CD1c-positive myeloid dendritic cell (primary cell): ENCODE results near the gene NUDC.

ENCODE experiments used
- DNase-seq: peaks from one replicate; pipeline ENCODE4 v3.0.0-alpha.2; 2016; ENCODE audit errors: extremely low spot score

The NUDC gene

DNA sequence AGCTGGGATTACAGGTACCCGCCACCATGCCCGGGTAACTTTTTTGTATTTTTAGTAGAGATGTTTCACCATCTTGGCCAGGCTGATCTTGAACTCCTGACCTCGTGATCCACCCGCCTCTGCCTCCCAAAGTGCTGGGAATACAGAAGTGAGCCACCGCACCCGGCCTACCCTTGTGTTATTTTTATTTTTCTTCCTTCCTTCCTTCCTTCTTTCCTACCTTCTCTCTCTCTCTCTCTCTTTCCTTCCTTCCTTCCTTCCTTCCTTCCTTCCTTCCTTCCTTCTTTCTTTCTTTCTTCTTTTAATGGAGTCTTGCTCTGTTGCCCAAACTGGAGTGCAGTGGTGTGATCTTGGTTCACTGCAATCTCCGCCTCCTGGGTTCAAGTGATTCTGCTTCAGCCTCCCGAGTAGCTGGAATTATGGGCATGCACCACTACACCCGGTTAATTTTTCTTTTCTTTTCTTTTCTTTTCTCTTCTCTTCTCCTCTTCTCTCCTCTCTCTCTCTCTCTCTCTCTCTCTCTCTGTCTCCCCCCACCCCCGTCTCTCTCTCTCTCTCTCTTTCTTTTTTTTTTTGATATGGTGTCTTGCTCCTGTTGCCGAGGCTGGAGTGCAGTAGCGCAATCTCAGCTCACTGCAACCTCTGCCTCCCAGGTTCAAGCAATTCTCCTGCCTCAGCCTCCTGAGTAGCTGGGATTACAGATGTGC is 68.0 kb downstream of the NUDC start:
- DNase-seq: peak; percentile 19

DNA sequence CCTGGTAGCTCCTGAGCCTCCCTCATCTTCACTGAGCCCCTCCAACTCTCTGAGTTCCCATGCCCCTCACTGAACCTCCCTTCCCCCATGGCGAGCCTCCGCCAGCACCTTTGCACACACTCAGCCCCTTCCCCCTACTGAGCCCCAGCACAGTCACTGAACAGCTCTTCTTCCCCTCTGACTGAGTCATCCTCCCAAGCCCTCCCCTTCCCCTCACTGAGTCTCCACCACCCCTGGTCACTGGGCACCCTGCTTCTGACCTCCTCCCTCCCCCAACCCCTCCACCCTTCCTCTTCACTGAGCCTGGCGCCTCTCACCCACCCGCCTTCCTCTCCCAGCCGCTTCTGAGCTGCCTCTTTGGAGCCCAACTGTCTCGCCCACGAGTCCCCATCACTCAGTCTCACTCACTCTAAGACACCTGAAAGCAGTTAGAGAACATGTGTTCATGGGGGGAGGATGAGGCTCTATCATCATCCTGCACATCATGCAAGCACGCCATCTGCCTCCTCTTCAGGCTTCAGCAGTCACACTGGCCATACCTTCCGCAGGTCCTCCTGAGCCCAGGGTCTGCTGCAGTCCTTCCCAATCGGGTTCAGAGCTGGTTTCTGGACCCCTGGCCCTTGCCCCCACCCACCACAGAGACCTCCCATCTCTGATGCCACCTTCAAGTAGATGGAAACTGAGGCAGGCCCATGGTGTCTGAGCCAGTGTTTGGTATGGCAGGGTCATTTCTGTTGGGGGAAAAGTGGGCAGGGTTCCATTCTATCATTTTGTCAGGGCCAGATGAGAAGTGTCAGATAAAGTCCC is 70.0 kb downstream of the NUDC start:
- peak; percentile 62 for DNase-seq

DNA sequence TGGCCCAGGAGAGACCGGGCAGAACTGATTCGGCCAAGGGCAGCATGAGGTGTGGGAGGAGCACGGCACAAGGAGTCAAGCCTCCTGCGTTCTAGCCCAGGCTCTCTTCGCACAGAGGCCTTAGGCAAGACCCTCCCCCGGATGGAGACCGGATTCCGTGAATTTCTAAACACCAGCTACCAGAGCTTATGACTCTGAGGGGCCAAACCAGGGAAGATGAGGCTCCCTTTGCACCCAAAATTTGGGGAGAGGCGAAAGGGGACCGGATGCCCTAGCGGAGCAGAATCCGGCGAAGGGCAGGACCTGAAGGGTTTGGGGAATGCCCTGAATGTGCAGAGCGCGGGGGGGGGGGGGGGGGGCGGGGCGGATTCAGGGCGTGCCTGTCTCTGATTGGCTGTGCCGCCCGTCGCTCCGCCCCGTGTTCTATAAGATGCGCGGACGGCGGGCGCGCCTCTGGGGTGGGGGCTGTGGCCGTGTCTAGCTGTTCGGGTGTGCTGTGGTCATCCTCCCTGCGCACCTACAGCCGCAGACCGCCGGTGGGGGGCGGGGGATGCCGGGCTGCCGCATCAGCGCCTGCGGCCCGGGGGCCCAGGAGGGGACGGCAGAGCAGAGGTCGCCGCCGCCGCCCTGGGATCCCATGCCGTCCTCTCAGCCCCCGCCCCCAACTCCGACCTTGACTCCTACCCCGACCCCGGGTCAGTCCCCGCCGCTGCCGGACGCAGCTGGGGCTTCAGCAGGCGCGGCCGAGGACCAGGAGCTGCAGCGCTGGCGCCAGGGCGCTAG is 71.9 kb downstream of the NUDC start, which contains the start of gene TRNP1:
TRNP1 (plus strand) TSS at position 456 of the 783 bp plus-strand sequence; CDS start at position 551, 95 bp downstream.
- peak; percentile 50 for DNase-seq

GRCh38 chr1:26994020-26994786 is 72.7 kb downstream of the NUDC start:
- peak; percentile 4 for DNase-seq

DNA sequence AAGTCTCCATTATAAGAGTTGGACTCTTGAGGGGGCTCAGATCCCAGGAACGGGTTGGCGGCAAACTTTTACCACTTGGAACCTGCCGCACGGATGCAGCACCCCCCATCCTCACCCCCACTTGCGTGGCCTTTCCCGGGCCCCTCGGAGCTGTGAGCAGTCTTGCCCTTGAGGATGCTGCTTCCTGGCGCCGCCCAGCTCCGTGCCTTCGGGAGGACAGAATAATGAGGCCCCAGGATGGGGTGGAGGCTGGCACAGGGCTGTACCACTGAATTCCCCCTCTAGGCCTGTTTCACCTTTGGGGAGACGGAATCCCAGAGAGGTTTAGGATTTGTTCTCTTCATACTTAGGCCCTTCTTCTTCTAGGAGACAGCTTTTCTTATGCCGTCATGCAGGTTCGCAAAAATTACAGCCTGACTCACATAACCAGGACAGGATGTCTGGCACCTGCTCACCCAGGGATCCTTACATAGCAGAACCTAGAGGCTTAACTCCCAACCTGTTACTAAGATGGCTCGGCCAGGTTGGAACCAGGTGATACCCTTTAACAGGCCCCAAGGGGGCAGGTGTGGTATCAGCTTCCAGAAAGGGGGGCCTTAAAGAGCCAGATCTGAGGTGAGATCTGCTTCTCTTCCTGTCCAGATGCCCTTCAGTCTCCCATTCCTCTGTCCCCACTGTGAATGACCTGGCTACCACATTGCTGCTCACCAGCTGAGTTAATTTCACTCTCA is 73.4 kb downstream of the NUDC start:
- no peak for DNase-seq

DNA sequence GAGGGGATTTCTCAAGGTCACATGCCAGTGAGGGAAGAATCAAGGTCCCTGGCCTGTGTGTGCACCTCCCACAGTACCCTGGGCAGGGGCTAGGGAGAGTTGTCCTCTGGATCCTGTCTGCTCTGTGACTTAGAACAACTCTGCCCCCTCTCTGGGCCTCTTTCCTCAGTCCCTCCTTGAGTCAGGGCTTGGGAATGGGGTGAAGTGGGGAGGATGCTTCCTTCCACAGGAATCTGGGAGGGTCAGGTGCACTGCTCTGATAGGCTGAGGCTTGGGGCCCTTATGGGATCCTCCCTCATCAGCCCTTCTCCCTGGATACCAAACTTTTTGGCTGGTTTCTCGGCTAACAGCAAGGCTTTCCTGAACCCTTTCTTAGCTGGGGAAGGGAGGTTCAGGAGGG is 74.5 kb downstream of the NUDC start:
- DNase-seq: no peak
